Neural progenitor cell (in vitro differentiated cells): Measurements from ENCODE around the gene CXCL1.

Source experiments
- EZH2 ChIP-seq: fragments of 200-600 bp; sonication (generic); IDR thresholded peaks from 2 replicates; pipeline ENCODE4 v1.6.1; 2017; ENCODE audit warnings: antibody characterized with exemption, mild to moderate bottlenecking, moderate library complexity
- EZH2phosphoT487 ChIP-seq: fragments of 200-600 bp; sonication (generic); IDR thresholded peaks from 2 replicates; pipeline ENCODE4 v1.6.1; 2017; ENCODE audit warnings: antibody characterized with exemption
- TF ChIP-seq, protein P1 (sequence below): fragments of 200-600 bp; sonication (generic); IDR thresholded peaks from 2 replicates; pipeline ENCODE4 v1.5.1; 2017; ENCODE audit warnings: antibody characterized with exemption, mild to moderate bottlenecking

DNA sequence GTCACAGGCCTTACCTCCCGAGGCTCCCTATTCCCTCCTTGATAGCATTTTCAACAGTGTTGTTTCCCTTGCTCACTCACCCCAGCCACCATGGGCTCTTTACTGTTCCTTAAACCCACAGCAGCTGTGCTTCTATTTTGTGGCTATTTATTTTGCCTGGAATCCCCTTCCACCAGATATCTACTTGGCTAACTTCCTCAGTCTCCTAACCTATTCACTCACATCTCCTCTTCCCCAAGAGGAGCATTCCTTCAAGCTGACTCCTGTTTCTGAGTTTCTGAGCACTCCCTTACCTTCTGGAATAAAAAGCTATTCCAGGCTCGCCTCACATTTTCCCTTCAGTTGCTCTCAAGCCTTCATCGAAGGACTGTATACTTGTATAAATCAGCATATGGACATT, 50.5 kb downstream of the CXCL1 start:
- TF ChIP-seq EZH2 (no peak), EZH2phosphoT487 (no peak)
- TF ChIP-seq, protein P1, sequence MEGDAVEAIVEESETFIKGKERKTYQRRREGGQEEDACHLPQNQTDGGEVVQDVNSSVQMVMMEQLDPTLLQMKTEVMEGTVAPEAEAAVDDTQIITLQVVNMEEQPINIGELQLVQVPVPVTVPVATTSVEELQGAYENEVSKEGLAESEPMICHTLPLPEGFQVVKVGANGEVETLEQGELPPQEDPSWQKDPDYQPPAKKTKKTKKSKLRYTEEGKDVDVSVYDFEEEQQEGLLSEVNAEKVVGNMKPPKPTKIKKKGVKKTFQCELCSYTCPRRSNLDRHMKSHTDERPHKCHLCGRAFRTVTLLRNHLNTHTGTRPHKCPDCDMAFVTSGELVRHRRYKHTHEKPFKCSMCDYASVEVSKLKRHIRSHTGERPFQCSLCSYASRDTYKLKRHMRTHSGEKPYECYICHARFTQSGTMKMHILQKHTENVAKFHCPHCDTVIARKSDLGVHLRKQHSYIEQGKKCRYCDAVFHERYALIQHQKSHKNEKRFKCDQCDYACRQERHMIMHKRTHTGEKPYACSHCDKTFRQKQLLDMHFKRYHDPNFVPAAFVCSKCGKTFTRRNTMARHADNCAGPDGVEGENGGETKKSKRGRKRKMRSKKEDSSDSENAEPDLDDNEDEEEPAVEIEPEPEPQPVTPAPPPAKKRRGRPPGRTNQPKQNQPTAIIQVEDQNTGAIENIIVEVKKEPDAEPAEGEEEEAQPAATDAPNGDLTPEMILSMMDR, result no peak
